Fibroblast of mammary gland (primary cell): ENCODE data around the gene GRIFIN.

ENCODE experiments used
- DNase-seq: peaks from one replicate; pipeline ENCODE4 v3.0.0-alpha.2; 2010; ENCODE audit warnings: low read depth
- H3K4me3 ChIP-seq: 2 replicates; pipeline ENCODE4 v1.5.1; 2011; ENCODE audit warnings: low read depth, mild to moderate bottlenecking, low read length, moderate library complexity; ENCODE audit not compliant: control insufficient read depth
- CTCF ChIP-seq: conservative IDR thresholded peaks from 2 replicates; pipeline ENCODE4 v1.5.1; 2011; ENCODE audit warnings: low read depth, low read length, inconsistent platforms; ENCODE audit not compliant: control insufficient read depth, insufficient read depth

GRIFIN gene

GRCh38 chr7:2507917-2508306 is 31.7 kb upstream of the GRIFIN start:
- TF ChIP-seq CTCF = no peak
- no peak overlapping the region for H3K4me3 ChIP-seq
- DNase-seq = no peak

- no peak for DNase-seq
- TF ChIP-seq CTCF = no peak
- no peak overlapping the region for H3K4me3 ChIP-seq
Measured at GRCh38 chr7:2507208-2507916, 31.2 kb upstream of the GRIFIN start.

DNA sequence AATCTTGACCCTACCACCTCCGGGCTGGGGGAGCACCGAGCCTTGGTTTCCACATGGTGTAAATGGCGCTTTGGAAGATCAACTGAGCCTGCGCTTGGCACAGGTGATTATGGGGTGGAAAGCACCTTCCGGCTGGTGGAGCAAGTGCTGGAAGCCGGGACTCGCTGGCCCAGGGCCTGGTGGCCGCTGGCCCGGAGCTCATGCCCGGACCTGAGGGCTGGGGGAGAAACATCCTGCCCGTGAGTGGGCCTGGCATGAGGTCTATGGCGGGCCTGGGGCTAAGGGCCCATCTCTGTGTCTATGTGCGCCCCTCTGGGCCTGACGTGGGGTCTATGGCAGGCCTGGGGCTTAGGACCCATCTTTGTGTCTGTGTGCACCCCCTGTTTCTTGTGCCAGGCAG is 29.2 kb upstream of the GRIFIN start:
- H3K4me3 ChIP-seq = no peak overlapping the region
- no peak for DNase-seq
- no peak for TF ChIP-seq CTCF

GRCh38 chr7:2504889-2505375 is 28.7 kb upstream of the GRIFIN start:
- no peak for TF ChIP-seq CTCF
- no peak for DNase-seq
- H3K4me3 ChIP-seq = no peak overlapping the region

DNA sequence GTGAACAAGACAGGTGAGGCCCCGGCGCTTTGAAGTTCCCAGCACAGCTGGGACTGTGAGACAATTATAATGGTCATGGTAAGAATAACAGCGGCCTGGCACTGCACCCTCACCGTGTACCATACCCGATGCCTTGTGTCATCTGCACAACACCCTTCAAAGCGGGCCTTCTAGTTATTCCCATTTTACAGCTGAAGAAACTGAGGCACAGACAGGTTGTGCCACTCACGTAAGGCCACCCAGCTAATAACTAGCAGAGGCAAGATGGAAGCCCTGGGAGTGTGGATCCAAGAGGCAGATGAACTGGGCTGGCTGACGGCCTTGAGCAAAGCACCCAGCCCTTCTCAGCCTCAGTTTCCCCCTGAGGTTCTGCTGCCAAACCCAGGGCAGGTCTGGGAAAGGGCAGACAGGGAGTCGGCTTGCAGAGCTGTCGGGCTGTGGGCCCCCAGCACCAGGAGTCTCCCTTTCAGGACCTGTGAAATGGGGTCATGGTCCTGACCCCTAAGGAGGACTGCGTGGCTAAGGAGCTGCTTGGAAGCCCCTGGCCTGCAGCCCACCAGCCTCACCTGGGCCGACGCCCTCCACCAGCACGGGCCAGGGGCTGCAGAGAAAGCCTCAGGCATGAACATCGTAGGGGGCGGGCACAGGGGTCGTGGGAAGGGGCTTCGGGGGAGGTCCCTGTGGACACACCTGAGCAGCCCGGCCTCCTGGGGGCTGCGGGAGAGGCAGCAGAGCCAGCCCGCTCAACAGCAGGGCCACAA is 28.1 kb upstream of the GRIFIN start:
- DNase-seq = no peak
- TF ChIP-seq CTCF = no peak
- no peak overlapping the region for H3K4me3 ChIP-seq

- TF ChIP-seq CTCF = no peak
- H3K4me3 ChIP-seq = no peak overlapping the region
- DNase-seq = no peak
Measured at GRCh38 chr7:2503056-2503941, 27.1 kb upstream of the GRIFIN start.
